Heart left ventricle (tissue), 13 donors: ENCODE measurements around the gene MN1.
"Not testable (repeated sequence)": the region's sequence is repeated elsewhere in the genome, so short reads cannot be mapped to it uniquely, and the experiment has no call there.

Experiments used
- POLR2A ChIP-seq, 2 donors: fragments of 450-650 bp; IDR thresholded peaks; one replicate each; pipeline ENCODE4 v1.6.1; 2017; ENCODE audit warnings: antibody characterized with exemption in 2 of 2, mild to moderate bottlenecking in 2 of 2, moderate library complexity in 2 of 2
- TF ChIP-seq, protein P1 (sequence below), 12 donors: fragments of 200-600 bp; sonication (generic) in 4 of 12; IDR thresholded peaks; one replicate each; pipeline versions ENCODE4 v1.5.0 to v1.8.0; 2018 to 2022; ENCODE audit warnings: antibody characterized with exemption in 12 of 12, mild to moderate bottlenecking in 5 of 12
- donor health status: ischemic (EF 13 %, LVEDD 7.1; RV severe dilation, severe dysfunction).
- donor health status: DM: no; HTN: yes; CAD: no.
- donor health status: DM: no; HTN: no; CAD: no.
- donor health status: ischemic (EF 25% LVEDD 6.9; RV normal size, moderate dysfunction).
- donor health status: ischemic (EF 25% LVEDD 5.7; RV mildly dilated, moderate dysfunction).
- donor health status: ischemic (EF 35%, LVEDD 5.7; RV mildly dilated, moderate dysfunction).
- donor health status: nonischemic (EF 11% LVEDD 7.7; RV severe dilation, severe dysfunction).
- donor health status: DM: yes; HTN: yes; CAD: no.
- donor health status: PGD.
- donor health status: ischemic (EF 29% LVEDD 5.4; RV normal size, mild dysfunction).
- donor health status: nonischemic (EF 23%, LVEDD 6.1; RV moderate dilation, normal function).

DNA sequence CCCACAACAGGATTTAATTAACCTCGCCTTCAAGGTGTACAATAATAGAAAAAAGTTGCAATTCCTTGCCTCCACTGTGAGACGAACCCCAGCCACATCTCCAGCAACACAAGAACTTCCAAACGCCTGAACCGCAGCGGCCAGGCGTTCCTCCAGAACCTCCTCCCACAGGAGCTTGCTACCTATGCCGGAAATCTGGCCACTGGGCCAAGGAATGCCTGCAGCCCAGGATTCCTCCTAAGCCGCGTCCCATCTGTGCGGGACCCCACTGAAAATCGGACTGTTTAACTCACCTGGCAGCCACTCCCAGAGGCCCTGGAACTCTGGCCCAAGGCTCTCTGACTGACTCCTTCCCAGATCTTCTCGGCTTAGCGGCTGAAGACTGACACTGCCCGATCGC lies 57.5 kb downstream of the MN1 start:
- TF ChIP-seq, protein P1, sequence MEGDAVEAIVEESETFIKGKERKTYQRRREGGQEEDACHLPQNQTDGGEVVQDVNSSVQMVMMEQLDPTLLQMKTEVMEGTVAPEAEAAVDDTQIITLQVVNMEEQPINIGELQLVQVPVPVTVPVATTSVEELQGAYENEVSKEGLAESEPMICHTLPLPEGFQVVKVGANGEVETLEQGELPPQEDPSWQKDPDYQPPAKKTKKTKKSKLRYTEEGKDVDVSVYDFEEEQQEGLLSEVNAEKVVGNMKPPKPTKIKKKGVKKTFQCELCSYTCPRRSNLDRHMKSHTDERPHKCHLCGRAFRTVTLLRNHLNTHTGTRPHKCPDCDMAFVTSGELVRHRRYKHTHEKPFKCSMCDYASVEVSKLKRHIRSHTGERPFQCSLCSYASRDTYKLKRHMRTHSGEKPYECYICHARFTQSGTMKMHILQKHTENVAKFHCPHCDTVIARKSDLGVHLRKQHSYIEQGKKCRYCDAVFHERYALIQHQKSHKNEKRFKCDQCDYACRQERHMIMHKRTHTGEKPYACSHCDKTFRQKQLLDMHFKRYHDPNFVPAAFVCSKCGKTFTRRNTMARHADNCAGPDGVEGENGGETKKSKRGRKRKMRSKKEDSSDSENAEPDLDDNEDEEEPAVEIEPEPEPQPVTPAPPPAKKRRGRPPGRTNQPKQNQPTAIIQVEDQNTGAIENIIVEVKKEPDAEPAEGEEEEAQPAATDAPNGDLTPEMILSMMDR (IDR thresholded peaks at IDR 0.05): not testable (repeated sequence)
- TF ChIP-seq POLR2A (IDR thresholded peaks at IDR 0.05): not testable (repeated sequence)
